ENCODE measurements around the gene MPZL1. TPM values are rescaled to one million over a fixed set of nuclear protein-coding genes. Genes with fewer than 3 reads are reported as not detected.

MPZL1 gene
- total and polyA plus RNA-seq, 2 of the 13 experiments (the other 11 are each of a cell fraction or from before 2014, with no cell fraction given), result 38.0 to 68.7 TPM

- peaks cover 2 to 11% of the 10 kb centered on the region in 2 experiments; a peak in 4 of 5 replicates for H3K36me3 ChIP-seq (replicated peaks in 1 of 2; ENCODE audit: control insufficient read depth in 1 of 2, insufficient read depth in 2 of 2, low read length in 2 of 2)
- H4K20me1 ChIP-seq (ENCODE audit: insufficient read depth, low read length), result no peaks in the 10 kb centered on the region
- no peaks in the 10 kb centered on the region for H3K27me3 ChIP-seq (ENCODE audit: control insufficient read depth in 1 of 2, insufficient read depth in 2 of 2, low read length in 2 of 2)
- no TSS peak for BruUV-seq (replicated peaks)
- H3K4me2 ChIP-seq (ENCODE audit: low read depth, low read length), result no peak overlapping the region
- 100% methylated on average over 1 of the region's 1 CpG for whole genome bisulfite sequencing (ENCODE audit: low lambda C conversion rate)
- ATAC-seq (no peak), FAIRE-seq (no peak), DNase-seq (ENCODE audit: low spot score) (no peak)
- H3K4me1 ChIP-seq (ENCODE audit: insufficient read depth, low read length), result no peaks in the 10 kb centered on the region
- H3K79me2 ChIP-seq (ENCODE audit: insufficient read depth, low read length), result no peaks in the 10 kb centered on the region
- in situ Hi-C loops (cut with HindIII; ENCODE audit: extremely low pct_ligation_motif_present, low pct_unique_long_range_greater_than_20kb) (no loop called here), intact Hi-C loops (cut with micrococcal nuclease; ENCODE audit: unreplicated experiment) (no loop called here)
- TF ChIP-seq TBL1XR1 (IDR thresholded peaks at IDR 0.05; ENCODE audit: borderline replicate concordance, low read length, partially characterized antibody), result no peak
- TF ChIP-seq ZNF589 (CRISPR knock-in tag; conservative IDR thresholded peaks at IDR 0.05), result no peak
- TF ChIP-seq ZNF552 (CRISPR knock-in tag; IDR thresholded peaks at IDR 0.05; ENCODE audit: borderline replicate concordance), result no peak
- TF ChIP-seq KDM5A (IDR thresholded peaks at IDR 0.05; ENCODE audit: borderline replicate concordance, low read length), result no peak
- TF ChIP-seq GATAD2A (CRISPR knock-in tag; IDR thresholded peaks at IDR 0.05), result no peak
- no peak for TF ChIP-seq SP140L (CRISPR knock-in tag; IDR thresholded peaks at IDR 0.05; ENCODE audit: borderline replicate concordance)
- no peak overlapping the region for H3K27ac ChIP-seq (ENCODE audit: extremely low read length, insufficient read depth, low read length)
- ChIA-PET POLR2A (no interaction called here), CTCF (ENCODE audit: low intra/inter-chr PET ratio, low total read pairs) (no interaction called here)
- no peak overlapping the region for H2AFZ ChIP-seq (ENCODE audit: low read length)
- no peak overlapping the region for H3K4me3 ChIP-seq (replicated peaks in 1 of 3; ENCODE audit: insufficient read depth in 1 of 3, low read depth in 2 of 3, low read length in 3 of 3)
- H3K9ac ChIP-seq (ENCODE audit: insufficient read depth, low read depth, low read length), result no peak overlapping the region
- H3K9me3 ChIP-seq (ENCODE audit: low read length), result no peaks in the 10 kb centered on the region
Observed at GRCh38 chr1:167782946-167783345, 61.2 kb downstream of the MPZL1 start.

- in situ Hi-C loops (cut with HindIII; ENCODE audit: extremely low pct_ligation_motif_present, low pct_unique_long_range_greater_than_20kb), result no loop called here
- ChIA-PET CTCF (ENCODE audit: low intra/inter-chr PET ratio, low total read pairs) (no interaction called here), POLR2A (no interaction called here)
- Histone ChIP-seq H3K79me2 (ENCODE audit: insufficient read depth, low read length) (no peaks in the 10 kb centered on the region), H3K36me3 (replicated peaks in 1 of 2; ENCODE audit: control insufficient read depth in 1 of 2, insufficient read depth in 2 of 2, low read length in 2 of 2) (peaks cover 7 to 26% of the 10 kb centered on the region in 2 experiments), H3K27me3 (ENCODE audit: control insufficient read depth in 1 of 2, insufficient read depth in 2 of 2, low read length in 2 of 2) (no peaks in the 10 kb centered on the region), H3K4me1 (ENCODE audit: insufficient read depth, low read length) (no peaks in the 10 kb centered on the region), H3K4me2 (ENCODE audit: low read depth, low read length) (no peak overlapping the region), H3K27ac (ENCODE audit: extremely low read length, insufficient read depth, low read length) (no peak overlapping the region), H3K9me3 (ENCODE audit: low read length) (no peaks in the 10 kb centered on the region), H3K9ac (ENCODE audit: insufficient read depth, low read depth, low read length) (no peak overlapping the region), H2AFZ (ENCODE audit: low read length) (no peak overlapping the region), H4K20me1 (ENCODE audit: insufficient read depth, low read length) (no peaks in the 10 kb centered on the region), H3K4me3 (replicated peaks in 1 of 3; ENCODE audit: insufficient read depth in 1 of 3, low read depth in 2 of 3, low read length in 3 of 3) (no peak overlapping the region)
- ATAC-seq, result no peak
- DNase-seq (ENCODE audit: low spot score), result no peak
- intact Hi-C loops (cut with micrococcal nuclease; ENCODE audit: unreplicated experiment), result no loop called here
- no peak for FAIRE-seq
- BruUV-seq (replicated peaks), result no TSS peak
- 90% methylated on average over 3 of the region's 3 CpGs for WGBS (ENCODE audit: low lambda C conversion rate)
- TF ChIP-seq ZSCAN20 (CRISPR knock-in tag; IDR thresholded peaks at IDR 0.05; ENCODE audit: borderline replicate concordance), result no peak
- TF ChIP-seq ZGPAT (CRISPR knock-in tag; IDR thresholded peaks at IDR 0.05), result no peak
- TF ChIP-seq SP5 (CRISPR knock-in tag; IDR thresholded peaks at IDR 0.05; ENCODE audit: borderline replicate concordance, low read depth), result no peak
- no peak for TF ChIP-seq RNF219 (CRISPR knock-in tag; IDR thresholded peaks at IDR 0.05)
- TF ChIP-seq PCBP2 (optimal IDR thresholded peaks at IDR 0.05; ENCODE audit: low read depth, low read length, poor library complexity, severe bottlenecking), result no peak
- no peak for TF ChIP-seq ELF3 (CRISPR knock-in tag; IDR thresholded peaks at IDR 0.05)
- no peak for TF ChIP-seq ZMAT3 (CRISPR knock-in tag; conservative IDR thresholded peaks at IDR 0.05)
- TF ChIP-seq EHMT2 (IDR thresholded peaks at IDR 0.05; ENCODE audit: borderline replicate concordance, low read depth, low read length), result no peak
Observed at GRCh38 chr1:167784876-167785550, 63.2 kb downstream of the MPZL1 start.
